AG04450 (cell line): ENCODE measurements around the gene TAF4. TPM values are rescaled to one million over a fixed set of nuclear protein-coding genes. Genes with fewer than 3 reads are reported as not detected.

Source experiments
- CTCF ChIA-PET: fragments of 300-600, 350-600 bp; formaldehyde crosslinking; extraction: SDS; loops from one replicate; lab custom pipeline; 2022; ENCODE audit warnings: antibody characterized with exemption, inconsistent platforms; lab: Charles Lee
- POLR2A ChIA-PET: fragments of 350-600 bp; formaldehyde crosslinking; extraction: SDS; loops from one replicate; lab custom pipeline; 2021; ENCODE audit warnings: antibody characterized with exemption, inconsistent platforms; lab: Yijun Ruan, JAX
- DNase-seq: peaks from one replicate; pipeline ENCODE4 v3.0.0-alpha.2; 2011; ENCODE audit warnings: low read depth, low spot score
- H3K27ac ChIP-seq: one replicate; pipeline ENCODE4 v1.5.1; 2012; ENCODE audit warnings: low read depth, low read length, control low read depth
- H3K27me3 ChIP-seq: one replicate; pipeline ENCODE4 v1.6.0; 2012; ENCODE audit warnings: low read length; ENCODE audit not compliant: control insufficient read depth, insufficient read depth
- H3K4me3 ChIP-seq: 2 replicates; pipeline ENCODE4 v1.5.1; 2011; ENCODE audit warnings: mild to moderate bottlenecking, low read depth, low read length, control low read depth
- H3K9me3 ChIP-seq: 2 replicates; pipeline ENCODE4 v1.5.1; 2012; ENCODE audit warnings: low read length; ENCODE audit not compliant: control insufficient read depth, insufficient read depth
- CTCF ChIP-seq: IDR thresholded peaks from 2 replicates; pipeline ENCODE4 v1.5.1; 2011; ENCODE audit warnings: low read depth, low read length, control low read depth, inconsistent platforms
- polyA plus RNA-seq: library from polyadenylated mRNA; depleted of rRNA; stranded (reverse); fragments of >200 nt; gene quantifications from 2 replicates; pipeline ENCODE4 v1.2.3, GENCODE V29; 2011

Gene TAF4
- polyA plus RNA-seq, 1 experiment: 2.7 TPM

GRCh38 chr20:62044631-62045030, 21.1 kb downstream of the TAF4 start:
- no peaks in the 10 kb centered on the region; the same call in 1 of the 2 replicates for H3K9me3 ChIP-seq
- no peak overlapping the region for H3K4me3 ChIP-seq
- DNase-seq: no peak
- TF ChIP-seq CTCF: no peak
- POLR2A ChIA-PET: no interaction called here
- no peaks in the 10 kb centered on the region for H3K27me3 ChIP-seq
- H3K27ac ChIP-seq: no peak overlapping the region
- CTCF ChIA-PET: no interaction called here

- Histone ChIP-seq H3K4me3 (no peak overlapping the region), H3K27ac (no peak overlapping the region), H3K9me3 (no peaks in the 10 kb centered on the region; the same call in 1 of the 2 replicates), H3K27me3 (no peaks in the 10 kb centered on the region)
- TF ChIP-seq CTCF: no peak
- ChIA-PET POLR2A (interaction anchor here (1.1 kb wide), 1 partner anchor 23 kb away, joined by 3 read pairs; no protein-coding TSS in a partner anchor), CTCF (interaction anchor here (0.7 kb wide), 1 partner anchor 46 kb away, joined by 3 read pairs; no protein-coding TSS in a partner anchor)
- DNase-seq: no peak
Measured at GRCh38 chr20:62043131-62043914, 22.4 kb downstream of the TAF4 start.

- Histone ChIP-seq H3K27me3 (no peaks in the 10 kb centered on the region), H3K27ac (no peak overlapping the region), H3K4me3 (no peak overlapping the region), H3K9me3 (no peaks in the 10 kb centered on the region; the same call in 1 of the 2 replicates)
- ChIA-PET CTCF (no interaction called here), POLR2A (interaction anchor here (1.1 kb wide), 1 partner anchor 24 kb away, joined by 3 read pairs; no protein-coding TSS in a partner anchor)
- no peak for DNase-seq
- no peak for TF ChIP-seq CTCF
Measured at GRCh38 chr20:62042025-62042820, 23.5 kb downstream of the TAF4 start.

GRCh38 chr20:62040933-62041332, 24.7 kb downstream of the TAF4 start:
- Histone ChIP-seq H3K27ac (no peak overlapping the region), H3K27me3 (no peaks in the 10 kb centered on the region), H3K4me3 (no peak overlapping the region), H3K9me3 (no peaks in the 10 kb centered on the region; the same call in 1 of the 2 replicates)
- CTCF ChIA-PET: interaction anchor here (0.7 kb wide), 1 partner anchor 15 kb away, joined by 4 read pairs; no protein-coding TSS in a partner anchor
- DNase-seq: no peak
- POLR2A ChIA-PET: no interaction called here
- TF ChIP-seq CTCF: no peak
